GM13976 (cell line): ENCODE results near the gene POGLUT2.
"Not testable (repeated sequence)": the region's sequence is repeated elsewhere in the genome, so short reads cannot be mapped to it uniquely, and the experiment has no call there.

ENCODE experiments used
- DNase-seq: peaks from one replicate; pipeline ENCODE4 v3.0.0; 2012; ENCODE audit warnings: low spot score
- CTCF ChIP-seq: IDR thresholded peaks from 2 replicates; pipeline ENCODE4 v1.5.1; 2012; ENCODE audit warnings: borderline replicate concordance, mild to moderate bottlenecking; ENCODE audit not compliant: insufficient read depth; ENCODE audit errors: extremely low read depth, missing control alignments, control extremely low read depth
- in situ Hi-C: fragments of 300-500 bp; cut with MboI; formaldehyde crosslinking; loops from one replicate; pipeline ENCODE4 v1.12.0; 2022; ENCODE audit warnings: low sequenced_read_pairs, mixed read lengths, inconsistent platforms; ENCODE audit not compliant: unreplicated experiment

The POGLUT2 gene

GRCh38 chr13:102793611-102794355 lies 5.0 kb downstream of the POGLUT2 start:
- no peak for DNase-seq
- no peak for TF ChIP-seq CTCF
- in situ Hi-C loops: no loop called here

- TF ChIP-seq CTCF: no peak
- DNase-seq: no peak
- in situ Hi-C loops: no loop called here
Measured at GRCh38 chr13:102792396-102792795, 6.4 kb downstream of the POGLUT2 start.

- DNase-seq: no peak
- in situ Hi-C loops: no loop called here
- no peak for TF ChIP-seq CTCF
Measured at GRCh38 chr13:102788683-102789082, 10.1 kb downstream of the POGLUT2 start.

GRCh38 chr13:102784483-102784882 lies 14.3 kb downstream of the POGLUT2 start:
- in situ Hi-C loops: no loop called here
- no peak for DNase-seq
- no peak for TF ChIP-seq CTCF

GRCh38 chr13:102781591-102781990 lies 17.2 kb downstream of the POGLUT2 start:
- no peak for TF ChIP-seq CTCF
- in situ Hi-C loops: no loop called here
- DNase-seq: no peak

GRCh38 chr13:102780656-102781055 lies 18.1 kb downstream of the POGLUT2 start:
- DNase-seq, in situ Hi-C loops: not testable (repeated sequence)

GRCh38 chr13:102779436-102780159 lies 19.2 kb downstream of the POGLUT2 start:
- TF ChIP-seq CTCF: no peak
- in situ Hi-C loops: loop anchor here (10.0 kb wide), 1 partner anchor 185 kb away; the partner anchor contains the start of gene TPP2
- peak; percentile 23 for DNase-seq
